ENCODE data around the gene TSPAN14. TPM values are rescaled to one million over a fixed set of nuclear protein-coding genes. Genes with fewer than 3 reads are reported as not detected.

The TSPAN14 gene
- total and polyA plus RNA-seq, 2 of the 13 experiments (the other 11 are each of a cell fraction or from before 2014, with no cell fraction given) = 24.1 to 80.6 TPM

- no peak for TF ChIP-seq STAT6 (CRISPR knock-in tag; IDR thresholded peaks at IDR 0.05; ENCODE audit: borderline replicate concordance)
- peak; percentile 78 for TF ChIP-seq CTCF (CRISPR knock-in tag; IDR thresholded peaks at IDR 0.05)
Measured at GRCh38 chr10:80444646-80445319, 9.3 kb upstream of the TSPAN14 start (continued).

- Histone ChIP-seq H4K20me1 (ENCODE audit: insufficient read depth, low read length) (no peaks in the 10 kb centered on the region), H3K79me2 (ENCODE audit: insufficient read depth, low read length) (no peaks in the 10 kb centered on the region), H3K27ac (ENCODE audit: extremely low read length, insufficient read depth, low read length) (no peak overlapping the region), H3K4me2 (ENCODE audit: low read depth, low read length) (no peak overlapping the region), H2AFZ (ENCODE audit: low read length) (no peak overlapping the region), H3K9me3 (ENCODE audit: low read length) (no peaks in the 10 kb centered on the region), H3K36me3 (replicated peaks in 1 of 2; ENCODE audit: control insufficient read depth in 1 of 2, insufficient read depth in 2 of 2, low read length in 2 of 2) (no peaks in the 10 kb centered on the region), H3K4me1 (ENCODE audit: insufficient read depth, low read length) (peaks cover 67% of the 10 kb centered on the region), H3K27me3 (ENCODE audit: control insufficient read depth in 1 of 2, insufficient read depth in 2 of 2, low read length in 2 of 2) (no peaks in the 10 kb centered on the region), H3K4me3 (replicated peaks in 1 of 3; ENCODE audit: insufficient read depth in 1 of 3, low read depth in 2 of 3, low read length in 3 of 3) (no peak overlapping the region), H3K9ac (ENCODE audit: insufficient read depth, low read depth, low read length) (no peak overlapping the region)
- WGBS (ENCODE audit: low lambda C conversion rate) = 52% methylated on average over 7 of the region's 7 CpGs
- no TSS peak for BruUV-seq (replicated peaks)
- DNase-seq (ENCODE audit: low spot score) (no peak), FAIRE-seq (no peak), ATAC-seq (no peak)
- intact Hi-C loops (cut with micrococcal nuclease; ENCODE audit: unreplicated experiment) (loop anchor here (10.0 kb wide), 1 partner anchor 477 kb away; no protein-coding TSS in a partner anchor), in situ Hi-C loops (cut with HindIII; ENCODE audit: extremely low pct_ligation_motif_present, low pct_unique_long_range_greater_than_20kb) (no loop called here)
- ChIA-PET CTCF (ENCODE audit: low intra/inter-chr PET ratio, low total read pairs) (no interaction called here), POLR2A (interaction anchor here (1.1 kb wide), 1 partner anchor 40 kb away, joined by 3 read pairs; the partner anchor contains the start of gene PRXL2A)
- TF ChIP-seq ZSCAN9 (CRISPR knock-in tag; IDR thresholded peaks at IDR 0.05; ENCODE audit: borderline replicate concordance) (no peak), ZNF513 (CRISPR knock-in tag; conservative IDR thresholded peaks at IDR 0.05) (no peak), DRAP1 (CRISPR knock-in tag; IDR thresholded peaks at IDR 0.05) (no peak), SMARCC2 (IDR thresholded peaks at IDR 0.05) (no peak), ZNF256 (CRISPR knock-in tag; conservative IDR thresholded peaks at IDR 0.05) (no peak), BRF2 (CRISPR knock-in tag; IDR thresholded peaks at IDR 0.05) (no peak), USF2 (IDR thresholded peaks at IDR 0.05; ENCODE audit: low read depth, low read length) (no peak), USF2 (CRISPR knock-in tag; IDR thresholded peaks at IDR 0.05; ENCODE audit: borderline replicate concordance) (no peak)
Measured at GRCh38 chr10:80447436-80448190, 6.5 kb upstream of the TSPAN14 start.
